HCT116 (cell line): ENCODE measurements around the gene BAHCC1. TPM values are rescaled to one million over a fixed set of nuclear protein-coding genes. Genes with fewer than 3 reads are reported as not detected.

Experiments used
- ATAC-seq: fragments of 200-7000 bp; cut with Tn5 transposase; 2 replicates; pipeline ENCODE4 v1.9.1; 2020; ENCODE audit warnings: mild to moderate bottlenecking, moderate library complexity
- BruUV-seq: library from RNA; stranded (reverse); fragments of 400-500 nt; replicated peaks from 2 replicates; lab custom pipeline; 2021; lab: Mats Ljungman, UMichigan
- CTCF ChIA-PET: fragments of 300-600 bp; sonication (Branson Sonifier 250); formaldehyde crosslinking; loops from one replicate; lab custom pipeline; 2021; ENCODE audit warnings: antibody characterized with exemption; lab: Charles Lee
- POLR2A ChIA-PET: fragments of 300-600, 350-600 bp; sonication (Branson Sonifier 250); formaldehyde crosslinking; loops from one replicate; lab custom pipeline; 2021; ENCODE audit warnings: antibody characterized with exemption; lab: Charles Lee
- RAD21 ChIA-PET, 2 experiments: fragments of 300-600 bp; sonication (Branson Sonifier 250); formaldehyde crosslinking; loops; one replicate each; lab custom pipeline; 2023; ENCODE audit warnings: low total read pairs in 2 of 2; ENCODE audit not compliant: uncharacterized antibody in 2 of 2, unreplicated experiment in 2 of 2, low non-redundant PET in 1 of 2; lab: Charles Lee
- DNase-seq: peaks from one replicate; pipeline ENCODE4 v3.0.0-alpha.2; 2010; ENCODE audit warnings: low read depth, low spot score
- H2AFZ ChIP-seq: fragments of 200-600 bp; shearing (Covaris generic), sonication (generic); 2 replicates; pipeline ENCODE4 v1.6.1; 2017; ENCODE audit warnings: low read depth, mixed run types, mixed read lengths, antibody characterized with exemption, low read length; ENCODE audit not compliant: poor library complexity, severe bottlenecking
- H3K27ac ChIP-seq: 2 replicates; pipeline ENCODE4 v1.5.1; 2012; ENCODE audit warnings: low read depth, low read length
- H3K27me3 ChIP-seq: fragments of 200-600 bp; sonication (generic); 2 replicates; pipeline ENCODE4 v1.6.1; 2016; ENCODE audit warnings: mixed run types, low read length, mixed read lengths; ENCODE audit not compliant: insufficient read depth
- H3K36me3 ChIP-seq, 2 experiments: fragments of 200-500 bp in 1 of 2; fragments of 200-600 bp in 1 of 2; sonication (Bioruptor generic) in 1 of 2; sonication (generic) in 1 of 2; 2 replicates each; pipeline versions ENCODE4 v1.5.1 to v1.6.1; 2014 to 2016; ENCODE audit warnings: low read length in 2 of 2, inconsistent platforms in 1 of 2, mixed read lengths in 1 of 2, mixed run types in 1 of 2; ENCODE audit not compliant: insufficient read depth in 2 of 2, control insufficient read depth in 1 of 2
- H3K4me1 ChIP-seq, 2 experiments: fragments of 200-600 bp in 1 of 2; sonication (generic) in 1 of 2; 2 replicates each; pipeline versions ENCODE4 v1.5.1 to v1.6.1; 2012 to 2017; ENCODE audit warnings: low read length in 2 of 2, inconsistent platforms in 1 of 2, mild to moderate bottlenecking in 1 of 2, mixed read lengths in 1 of 2, mixed run types in 1 of 2, moderate library complexity in 1 of 2; ENCODE audit not compliant: insufficient read depth in 2 of 2, control insufficient read depth in 1 of 2
- H3K4me2 ChIP-seq: fragments of 200-600 bp; sonication (generic); 2 replicates; pipeline ENCODE4 v1.6.1; 2017; ENCODE audit warnings: mixed run types, low read length, mixed read lengths
- H3K4me3 ChIP-seq, 2 experiments: fragments of 200-600 bp in 1 of 2; sonication (generic) in 1 of 2; replicated peaks in 1 of 2; 2 replicates each; pipeline ENCODE4 v1.5.1; 2011 to 2016; ENCODE audit warnings: low read length in 2 of 2, control low read depth in 1 of 2, low read depth in 1 of 2, mild to moderate bottlenecking in 1 of 2, mixed read lengths in 1 of 2, mixed run types in 1 of 2
- H3K79me2 ChIP-seq: fragments of 200-600 bp; sonication (generic); 2 replicates; pipeline ENCODE4 v1.6.1; 2017; ENCODE audit warnings: mild to moderate bottlenecking, mixed run types, low read length, moderate library complexity, mixed read lengths; ENCODE audit not compliant: insufficient read depth
- H3K9ac ChIP-seq: fragments of 200-600 bp; sonication (generic); 2 replicates; pipeline ENCODE4 v1.6.1; 2016; ENCODE audit warnings: low read length, mixed read lengths
- H3K9me2 ChIP-seq: fragments of 200-600 bp; sonication (generic), shearing (Covaris generic); 2 replicates; pipeline ENCODE4 v1.6.1; 2017; ENCODE audit warnings: mixed run types, mild to moderate bottlenecking, moderate library complexity; ENCODE audit not compliant: insufficient read depth
- H3K9me3 ChIP-seq, 2 experiments: fragments of 200-500 bp in 1 of 2; fragments of 200-600 bp in 1 of 2; sonication (Bioruptor generic) in 1 of 2; sonication (generic) in 1 of 2; 2 replicates each; pipeline ENCODE4 v1.6.1; 2014 to 2017; ENCODE audit warnings: low read length in 2 of 2, mixed read lengths in 2 of 2, inconsistent platforms in 1 of 2, low read depth in 1 of 2, mild to moderate bottlenecking in 1 of 2, mixed run types in 1 of 2, moderate library complexity in 1 of 2; ENCODE audit not compliant: control insufficient read depth in 1 of 2, insufficient read depth in 1 of 2
- H4K20me1 ChIP-seq: fragments of 200-600 bp; sonication (generic), shearing (Covaris generic); 2 replicates; pipeline ENCODE4 v1.6.1; 2017; ENCODE audit warnings: mixed run types, mild to moderate bottlenecking, moderate library complexity; ENCODE audit not compliant: insufficient read depth
- CBX3 ChIP-seq: IDR thresholded peaks from 2 replicates; pipeline ENCODE4 v1.6.1; 2012; ENCODE audit warnings: low read depth
- CEBPB ChIP-seq: IDR thresholded peaks from 2 replicates; pipeline ENCODE4 v1.6.1; 2012; ENCODE audit warnings: low read depth
- EGR1 ChIP-seq: IDR thresholded peaks from 2 replicates; pipeline ENCODE4 v1.6.1; 2012; ENCODE audit warnings: low read depth
- ELF1 ChIP-seq: IDR thresholded peaks from 2 replicates; pipeline ENCODE4 v1.6.1; 2012; ENCODE audit warnings: low read depth, borderline replicate concordance
- POLR2AphosphoS5 ChIP-seq: IDR thresholded peaks from 2 replicates; pipeline ENCODE4 v1.6.1; 2011; ENCODE audit warnings: mild to moderate bottlenecking, low read depth, low read length, moderate library complexity
- RAD21 ChIP-seq: IDR thresholded peaks from 2 replicates; pipeline ENCODE4 v1.6.1; 2012; ENCODE audit warnings: low read depth, mild to moderate bottlenecking
- SIN3A ChIP-seq: IDR thresholded peaks from 2 replicates; pipeline ENCODE4 v1.6.1; 2012; ENCODE audit warnings: low read depth
- SRF ChIP-seq: IDR thresholded peaks from 2 replicates; pipeline ENCODE4 v1.6.1; 2012; ENCODE audit warnings: low read depth
- YY1 ChIP-seq: IDR thresholded peaks from 2 replicates; pipeline ENCODE4 v1.6.1; 2011; ENCODE audit warnings: low read length, low read depth, moderate library complexity, mild to moderate bottlenecking; ENCODE audit not compliant: insufficient replicate concordance; ENCODE audit errors: extremely low read depth
- ZFX ChIP-seq: fragments of 450-650 bp; IDR thresholded peaks from 2 replicates; pipeline ENCODE4 v1.6.1; 2017
- intact Hi-C: fragments of 100-400 bp; cut with micrococcal nuclease; formaldehyde crosslinking; loops from 2 replicates; pipeline ENCODE4 v1.10.0; 2022
- total RNA-seq: library from RNA; stranded (reverse); gene quantifications from one replicate; pipeline ENCODE4 v1.2.1, GENCODE V29; 2021; ENCODE audit not compliant: unreplicated experiment
- TF ChIP-seq, protein P1 (sequence below): IDR thresholded peaks from 2 replicates; pipeline ENCODE4 v1.6.1; 2011; ENCODE audit warnings: mild to moderate bottlenecking, low read length, moderate library complexity; ENCODE audit not compliant: insufficient replicate concordance; ENCODE audit errors: extremely low read depth
- TF ChIP-seq, protein P2 (sequence below): IDR thresholded peaks from 2 replicates; pipeline ENCODE4 v1.6.1; 2012; ENCODE audit warnings: low read depth
- TF ChIP-seq, protein P3 (sequence below): IDR thresholded peaks from 2 replicates; pipeline ENCODE4 v1.6.1; 2012

BAHCC1 gene
- total RNA-seq, 1 experiment from 2014 or later, result 45.2 TPM

DNA sequence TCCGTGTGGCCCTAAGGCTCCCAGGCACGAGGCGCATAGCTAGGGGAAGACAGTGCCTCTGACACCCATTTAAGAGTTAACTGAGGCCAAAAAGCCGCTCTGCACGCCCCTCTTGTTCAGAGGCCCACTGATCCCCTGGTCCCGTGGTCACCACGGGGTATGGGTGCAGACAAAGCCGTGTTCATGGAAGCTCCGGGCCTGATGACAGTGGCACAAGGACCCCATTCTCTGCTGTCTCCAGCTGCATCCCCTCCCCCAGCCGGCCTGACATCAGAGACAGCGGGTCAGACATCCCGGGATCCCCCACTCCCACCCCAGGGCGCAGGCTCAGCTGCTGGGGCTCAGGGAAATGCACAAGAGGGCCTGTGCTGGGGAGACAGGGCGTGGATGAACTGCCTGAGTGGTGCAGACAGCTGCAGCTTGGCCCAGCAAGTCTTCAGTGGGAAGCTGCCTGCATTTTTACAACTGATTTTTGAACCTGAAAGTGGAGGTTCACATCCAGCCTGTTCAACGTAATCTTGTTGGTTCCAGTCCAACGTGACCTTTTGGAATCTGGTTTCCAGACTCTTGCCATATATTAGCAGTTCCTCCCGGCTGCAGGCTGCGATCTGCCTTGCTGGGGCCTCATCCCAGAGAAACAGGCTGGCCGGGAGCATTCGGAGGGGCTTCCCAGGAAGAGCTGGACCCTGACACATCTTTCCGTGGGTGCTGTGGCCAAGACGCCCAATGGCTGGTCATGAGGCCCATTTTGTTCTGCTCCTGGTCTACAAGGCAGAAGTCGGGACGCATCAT lies 9.7 kb upstream of the BAHCC1 start:
- Histone ChIP-seq H2AFZ (no peak overlapping the region), H4K20me1 (no peaks in the 10 kb centered on the region), H3K27me3 (no peaks in the 10 kb centered on the region)
- TF ChIP-seq POLR2AphosphoS5, result no peak
- TF ChIP-seq, all 23 proteins: peak for 0
- no peak overlapping the region for H3K4me3 ChIP-seq
- no TSS peak for BruUV-seq
- H3K9me3 ChIP-seq, result no peaks in the 10 kb centered on the region
- peak overlapping the region; percentile 96; the same call in 1 of the 2 replicates for H3K27ac ChIP-seq
- H3K4me2 ChIP-seq, result peak overlapping the region; percentile 84
- peak overlapping the region; percentile 93 for H3K9ac ChIP-seq
- intact Hi-C loops, result no loop called here
- ChIA-PET CTCF (no interaction called here), POLR2A (interaction anchor here (1.7 kb wide), 1 partner anchor 9 kb away, joined by 8 read pairs; the partner anchor contains the start of gene BAHCC1), RAD21 (no interaction called here)
- H3K4me1 ChIP-seq, result peaks cover 35 to 50% of the 10 kb centered on the region in 2 experiments
- H3K79me2 ChIP-seq, result no peaks in the 10 kb centered on the region
- ATAC-seq, result no peak
- no peak for DNase-seq
- H3K36me3 ChIP-seq, result no peaks in the 10 kb centered on the region
- H3K9me2 ChIP-seq, result no peaks in the 10 kb centered on the region

DNA sequence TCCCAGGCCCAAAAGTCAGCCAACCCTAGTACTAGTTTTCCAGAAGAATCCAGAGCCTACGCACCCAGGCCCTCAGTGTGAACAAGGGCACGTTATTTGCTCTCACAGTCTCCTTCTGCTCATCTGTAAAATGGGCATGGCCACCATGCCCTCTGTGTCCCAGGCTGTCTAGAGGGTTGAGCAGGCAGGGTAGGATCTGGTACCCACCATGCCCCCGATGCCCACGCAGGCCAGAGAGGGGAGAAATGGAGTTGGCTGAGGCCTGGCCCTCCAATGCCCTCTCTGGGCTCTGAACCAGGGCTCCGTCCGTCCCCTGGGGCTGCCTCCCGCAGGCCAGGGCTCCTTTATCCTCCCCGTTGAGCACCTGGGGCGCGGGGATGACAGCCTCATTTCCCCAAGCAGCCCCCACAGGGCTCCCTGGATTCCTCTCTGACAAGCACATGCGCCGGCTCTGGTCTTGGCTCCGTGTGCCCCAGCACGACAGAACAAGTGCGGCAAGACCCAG lies 9.1 kb upstream of the BAHCC1 start:
- no peak for DNase-seq
- TF ChIP-seq YY1, result no peak
- TF ChIP-seq, protein P1, sequence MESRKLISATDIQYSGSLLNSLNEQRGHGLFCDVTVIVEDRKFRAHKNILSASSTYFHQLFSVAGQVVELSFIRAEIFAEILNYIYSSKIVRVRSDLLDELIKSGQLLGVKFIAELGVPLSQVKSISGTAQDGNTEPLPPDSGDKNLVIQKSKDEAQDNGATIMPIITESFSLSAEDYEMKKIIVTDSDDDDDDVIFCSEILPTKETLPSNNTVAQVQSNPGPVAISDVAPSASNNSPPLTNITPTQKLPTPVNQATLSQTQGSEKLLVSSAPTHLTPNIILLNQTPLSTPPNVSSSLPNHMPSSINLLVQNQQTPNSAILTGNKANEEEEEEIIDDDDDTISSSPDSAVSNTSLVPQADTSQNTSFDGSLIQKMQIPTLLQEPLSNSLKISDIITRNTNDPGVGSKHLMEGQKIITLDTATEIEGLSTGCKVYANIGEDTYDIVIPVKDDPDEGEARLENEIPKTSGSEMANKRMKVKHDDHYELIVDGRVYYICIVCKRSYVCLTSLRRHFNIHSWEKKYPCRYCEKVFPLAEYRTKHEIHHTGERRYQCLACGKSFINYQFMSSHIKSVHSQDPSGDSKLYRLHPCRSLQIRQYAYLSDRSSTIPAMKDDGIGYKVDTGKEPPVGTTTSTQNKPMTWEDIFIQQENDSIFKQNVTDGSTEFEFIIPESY, result no peak
- TF ChIP-seq SRF, result no peak
- TF ChIP-seq RAD21, result no peak
- TF ChIP-seq EGR1, result no peak
- TF ChIP-seq ELF1, result no peak
- no peak for TF ChIP-seq SIN3A
- no peak for TF ChIP-seq ZFX
- TF ChIP-seq, protein P2, sequence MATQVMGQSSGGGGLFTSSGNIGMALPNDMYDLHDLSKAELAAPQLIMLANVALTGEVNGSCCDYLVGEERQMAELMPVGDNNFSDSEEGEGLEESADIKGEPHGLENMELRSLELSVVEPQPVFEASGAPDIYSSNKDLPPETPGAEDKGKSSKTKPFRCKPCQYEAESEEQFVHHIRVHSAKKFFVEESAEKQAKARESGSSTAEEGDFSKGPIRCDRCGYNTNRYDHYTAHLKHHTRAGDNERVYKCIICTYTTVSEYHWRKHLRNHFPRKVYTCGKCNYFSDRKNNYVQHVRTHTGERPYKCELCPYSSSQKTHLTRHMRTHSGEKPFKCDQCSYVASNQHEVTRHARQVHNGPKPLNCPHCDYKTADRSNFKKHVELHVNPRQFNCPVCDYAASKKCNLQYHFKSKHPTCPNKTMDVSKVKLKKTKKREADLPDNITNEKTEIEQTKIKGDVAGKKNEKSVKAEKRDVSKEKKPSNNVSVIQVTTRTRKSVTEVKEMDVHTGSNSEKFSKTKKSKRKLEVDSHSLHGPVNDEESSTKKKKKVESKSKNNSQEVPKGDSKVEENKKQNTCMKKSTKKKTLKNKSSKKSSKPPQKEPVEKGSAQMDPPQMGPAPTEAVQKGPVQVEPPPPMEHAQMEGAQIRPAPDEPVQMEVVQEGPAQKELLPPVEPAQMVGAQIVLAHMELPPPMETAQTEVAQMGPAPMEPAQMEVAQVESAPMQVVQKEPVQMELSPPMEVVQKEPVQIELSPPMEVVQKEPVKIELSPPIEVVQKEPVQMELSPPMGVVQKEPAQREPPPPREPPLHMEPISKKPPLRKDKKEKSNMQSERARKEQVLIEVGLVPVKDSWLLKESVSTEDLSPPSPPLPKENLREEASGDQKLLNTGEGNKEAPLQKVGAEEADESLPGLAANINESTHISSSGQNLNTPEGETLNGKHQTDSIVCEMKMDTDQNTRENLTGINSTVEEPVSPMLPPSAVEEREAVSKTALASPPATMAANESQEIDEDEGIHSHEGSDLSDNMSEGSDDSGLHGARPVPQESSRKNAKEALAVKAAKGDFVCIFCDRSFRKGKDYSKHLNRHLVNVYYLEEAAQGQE, result no peak
- no peak for TF ChIP-seq CBX3
- TF ChIP-seq CEBPB, result no peak
- TF ChIP-seq, protein P3, sequence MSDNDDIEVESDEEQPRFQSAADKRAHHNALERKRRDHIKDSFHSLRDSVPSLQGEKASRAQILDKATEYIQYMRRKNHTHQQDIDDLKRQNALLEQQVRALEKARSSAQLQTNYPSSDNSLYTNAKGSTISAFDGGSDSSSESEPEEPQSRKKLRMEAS, result no peak
- no peaks in the 10 kb centered on the region for H3K27me3 ChIP-seq
- intact Hi-C loops, result no loop called here
- no peaks in the 10 kb centered on the region for H3K79me2 ChIP-seq
- H3K4me1 ChIP-seq, result peaks cover 35 to 50% of the 10 kb centered on the region in 2 experiments
- BruUV-seq, result no TSS peak
- no peak; the same call in none of the 2 replicates for ATAC-seq
- H3K9ac ChIP-seq, result peak overlapping the region; percentile 93
- peaks cover 0 to under 1% of the 10 kb centered on the region in 2 experiments; a peak in 1 of 4 replicates for H3K36me3 ChIP-seq
- ChIA-PET RAD21 (no interaction called here), POLR2A (no interaction called here), CTCF (no interaction called here)
- H3K9me2 ChIP-seq, result no peaks in the 10 kb centered on the region
- peak overlapping the region; percentile 63 to 64 for H3K4me3 ChIP-seq
- no peak overlapping the region for H2AFZ ChIP-seq
- peak overlapping the region; percentile 84 for H3K4me2 ChIP-seq
- H3K27ac ChIP-seq, result peak overlapping the region; percentile 96
- H3K9me3 ChIP-seq, result no peaks in the 10 kb centered on the region
- no peaks in the 10 kb centered on the region for H4K20me1 ChIP-seq
